HG02798 (cell line): Measurements from ENCODE around the gene MRPL55.
"Not testable (repeated sequence)": the region's sequence is repeated elsewhere in the genome, so short reads cannot be mapped to it uniquely, and the experiment has no call there.

Experiments
- ATAC-seq: cut with Tn5 transposase; IDR thresholded peaks from one replicate; pipeline ENCODE4 v1.9.1; 2021; ENCODE audit warnings: mild to moderate bottlenecking; ENCODE audit not compliant: unreplicated experiment, poor library complexity

The MRPL55 gene

GRCh38 chr1:228125185-228125584, 16.1 kb upstream of the MRPL55 start:
- ATAC-seq = no peak

DNA sequence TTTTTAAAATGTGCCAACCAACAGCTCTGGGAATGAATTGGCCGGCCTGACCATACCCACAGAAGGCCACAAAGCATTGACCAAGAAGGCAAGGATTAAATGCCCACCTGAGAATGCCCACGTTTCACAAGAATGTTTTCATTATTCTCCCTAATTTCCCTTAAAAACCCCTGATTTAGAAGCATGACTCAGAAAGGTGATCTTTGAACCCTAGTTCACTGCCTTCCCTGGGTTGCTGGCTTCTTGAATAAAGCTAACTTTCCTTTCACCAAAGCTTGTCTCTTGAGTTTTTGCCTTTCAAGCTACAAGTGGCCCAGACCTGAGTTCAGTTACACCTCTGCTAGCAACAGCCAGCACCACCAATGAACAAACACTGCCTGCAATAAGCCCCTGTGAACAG, 14.4 kb upstream of the MRPL55 start:
- no peak for ATAC-seq

GRCh38 chr1:228122921-228123441, 13.9 kb upstream of the MRPL55 start:
- ATAC-seq = no peak

DNA sequence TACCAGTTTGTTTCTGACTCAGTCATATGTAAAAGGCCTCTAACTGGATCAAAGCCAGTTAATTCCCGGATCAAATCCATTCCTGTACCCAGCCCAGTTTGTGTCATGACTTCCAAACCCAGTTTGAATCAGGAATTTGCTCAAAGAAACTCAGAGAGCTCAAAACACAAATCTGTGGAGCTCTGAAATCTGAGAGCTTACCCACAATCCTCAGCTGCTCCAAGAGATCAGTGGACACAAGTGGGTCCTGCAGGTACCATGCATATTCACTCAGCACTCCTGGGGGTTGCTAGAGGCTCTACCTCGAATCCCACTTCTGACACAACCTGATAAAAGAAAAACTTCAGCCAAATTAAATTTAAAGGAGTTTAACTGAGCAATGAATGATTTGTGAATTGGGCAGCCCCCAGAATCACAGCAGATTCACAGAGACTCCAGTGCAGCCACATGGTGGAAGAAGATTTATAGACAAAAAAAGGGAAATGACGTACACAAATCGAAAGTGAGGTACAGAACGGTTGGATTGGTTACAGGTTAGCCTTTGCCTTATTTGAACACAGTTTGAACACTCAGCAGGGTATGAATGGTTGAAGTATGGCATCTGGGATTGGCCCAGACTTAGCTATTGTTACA, 11.9 kb upstream of the MRPL55 start:
- no peak for ATAC-seq

- no peak for ATAC-seq
Observed at GRCh38 chr1:228120351-228120750, 11.3 kb upstream of the MRPL55 start.

DNA sequence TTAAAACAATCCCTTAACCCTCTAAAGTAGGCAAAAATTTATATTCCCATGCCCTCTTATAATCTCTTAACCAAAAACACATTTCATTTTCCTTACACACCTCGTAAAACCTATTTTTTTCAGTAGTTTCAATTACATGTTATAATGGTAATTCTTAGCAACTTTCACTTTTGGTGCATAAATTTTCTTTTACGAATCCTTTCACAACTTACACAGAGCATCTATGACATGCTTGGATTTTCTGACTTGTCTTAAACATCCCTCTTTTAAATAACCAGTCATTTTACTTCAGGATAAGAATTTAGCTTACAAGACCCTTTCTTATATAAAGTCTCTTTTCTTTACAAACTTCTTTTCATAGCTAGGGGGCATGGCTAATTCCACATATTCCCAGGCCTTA, 8.9 kb upstream of the MRPL55 start:
- no peak for ATAC-seq

DNA sequence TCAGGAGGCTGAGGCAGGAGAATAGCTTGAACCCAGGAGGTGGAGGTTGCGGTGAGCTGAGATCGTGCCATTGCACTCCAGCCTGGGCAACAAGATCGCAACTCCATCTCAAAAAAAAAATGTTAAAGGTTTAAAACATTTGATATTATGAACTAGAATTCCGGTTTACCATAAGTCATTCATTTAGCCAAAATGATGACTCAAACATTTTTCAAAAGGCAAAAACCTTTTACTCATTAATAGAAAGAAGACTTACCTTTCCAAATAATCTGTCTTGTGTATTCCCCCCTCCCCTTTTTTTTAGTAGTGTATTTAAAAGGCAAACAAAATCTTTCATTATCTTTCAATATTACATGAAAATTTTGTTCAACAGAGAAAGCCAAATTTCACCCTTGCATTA, 8.2 kb upstream of the MRPL55 start:
- no peak for ATAC-seq

DNA sequence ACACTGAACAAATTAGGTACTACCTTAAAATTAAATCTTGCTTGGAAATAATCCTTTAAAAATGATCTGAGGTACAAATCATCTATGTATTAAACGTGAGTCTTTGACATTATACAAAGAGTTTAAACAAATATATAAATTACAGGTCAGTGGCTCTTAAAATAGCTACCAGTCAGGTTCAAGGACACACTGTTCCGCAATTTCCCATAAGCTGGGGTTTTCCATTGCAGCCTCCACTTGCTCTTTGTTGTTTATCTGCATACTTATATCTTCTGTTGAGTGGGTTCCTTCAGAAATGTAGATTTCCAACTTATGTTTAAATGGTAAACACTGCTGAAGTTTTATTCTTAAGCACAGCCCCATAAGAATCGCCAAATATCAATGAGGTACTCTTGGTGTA, 5.7 kb upstream of the MRPL55 start:
- no peak for ATAC-seq

DNA sequence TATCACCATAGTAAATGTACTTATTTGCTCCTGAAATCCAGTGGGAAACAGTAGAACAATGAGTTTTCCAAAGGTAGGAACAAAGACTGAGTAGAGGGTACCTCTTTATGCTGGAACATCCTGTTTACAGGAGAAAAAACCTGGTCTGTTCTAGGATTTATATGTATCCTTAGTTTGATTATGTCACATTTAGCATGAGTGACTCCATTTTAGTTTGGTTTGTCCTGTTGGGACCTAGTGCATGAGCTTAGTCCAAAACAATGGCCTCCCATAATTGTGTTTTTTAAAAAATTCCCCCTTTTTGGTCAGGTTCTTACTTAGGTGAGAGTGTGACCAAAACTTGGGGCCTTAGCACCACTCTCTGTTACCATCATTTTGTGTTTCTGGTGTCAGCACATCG, 3.5 kb upstream of the MRPL55 start:
- no peak for ATAC-seq

DNA sequence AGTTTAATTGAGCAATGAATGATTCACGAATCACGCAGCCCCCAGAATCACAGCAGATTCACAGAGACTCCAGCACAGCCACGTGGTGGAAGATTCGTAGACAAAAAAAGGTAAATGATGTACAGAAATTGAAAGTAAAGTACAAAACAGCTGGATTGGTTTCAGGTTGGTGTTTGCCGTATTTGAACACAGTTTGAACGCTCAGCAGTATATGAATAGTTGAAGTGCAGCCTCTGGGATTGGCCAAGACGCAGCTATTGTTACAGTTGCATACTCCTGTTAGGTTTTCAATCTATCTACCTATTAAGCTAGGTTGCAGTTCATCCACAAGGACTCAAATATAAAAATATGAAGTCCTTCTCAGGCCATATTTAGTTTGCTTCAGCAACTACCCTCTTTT, 3.1 kb upstream of the MRPL55 start:
- no peak for ATAC-seq

GRCh38 chr1:228111315-228111714, 2.2 kb upstream of the MRPL55 start:
- ATAC-seq = not testable (repeated sequence)

DNA sequence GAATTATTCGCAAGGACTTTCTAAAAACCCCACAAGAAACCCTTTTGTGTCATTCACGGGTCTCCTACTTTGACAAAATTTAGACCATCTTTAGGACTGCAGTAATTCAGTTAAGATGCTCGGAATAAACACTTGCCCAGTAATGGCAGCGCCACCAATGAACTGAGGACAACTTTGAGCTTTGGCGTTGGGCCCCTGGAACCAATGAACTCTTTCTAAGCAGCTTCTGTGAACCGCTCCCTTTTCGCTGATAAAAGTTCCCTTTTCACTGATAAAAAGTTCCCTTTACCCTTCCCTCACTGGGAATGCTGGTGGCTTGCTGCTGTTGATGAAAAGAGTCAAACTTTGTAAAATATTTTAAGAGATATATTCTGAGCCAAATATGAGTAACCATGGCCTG, 1.5 kb upstream of the MRPL55 start:
- ATAC-seq = no peak

DNA sequence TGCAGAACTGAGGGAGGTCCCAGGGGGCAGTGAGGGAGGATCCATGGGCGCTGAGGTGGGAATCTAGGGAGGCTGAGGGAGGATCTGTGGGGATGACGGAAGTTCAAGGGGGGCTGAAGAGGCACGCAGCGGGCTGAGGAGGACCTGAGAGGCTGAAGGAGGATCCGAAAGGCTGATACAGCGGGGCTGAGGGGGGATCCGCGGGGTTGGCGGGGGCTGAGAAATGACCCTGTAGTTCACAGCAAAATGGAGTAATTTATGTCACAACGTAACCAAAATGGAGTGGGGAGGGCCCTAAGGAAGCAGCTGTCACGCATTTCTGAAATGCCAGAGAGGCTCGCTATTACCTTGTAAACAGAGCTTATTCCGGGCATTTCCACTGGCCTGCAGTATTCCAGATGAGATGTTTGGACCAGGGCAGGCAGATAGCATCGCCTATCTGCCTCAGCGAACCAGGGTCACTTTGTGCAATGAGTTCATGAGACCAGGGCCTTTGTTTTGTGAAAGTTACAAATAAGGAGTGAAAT, 926 bp upstream of the MRPL55 start:
- peak; percentile 4 for ATAC-seq

DNA sequence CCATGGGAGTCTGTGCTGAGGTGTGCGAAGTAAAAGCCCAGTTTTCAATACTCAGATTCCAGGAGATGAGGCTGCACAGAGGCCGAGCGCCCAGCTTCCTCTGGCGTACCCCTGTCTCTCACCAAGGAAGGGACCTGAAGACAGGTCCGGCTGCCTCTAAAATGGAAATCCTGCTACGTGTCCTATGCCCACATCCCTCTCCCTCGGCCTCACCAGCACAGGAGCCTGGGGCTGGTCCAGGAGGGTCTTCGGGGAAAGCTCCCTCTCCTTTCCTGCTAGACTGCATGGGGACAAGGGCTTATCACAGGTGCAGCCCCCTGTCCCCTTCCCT, 392 bp downstream of the MRPL55 start:
- no peak for ATAC-seq

DNA sequence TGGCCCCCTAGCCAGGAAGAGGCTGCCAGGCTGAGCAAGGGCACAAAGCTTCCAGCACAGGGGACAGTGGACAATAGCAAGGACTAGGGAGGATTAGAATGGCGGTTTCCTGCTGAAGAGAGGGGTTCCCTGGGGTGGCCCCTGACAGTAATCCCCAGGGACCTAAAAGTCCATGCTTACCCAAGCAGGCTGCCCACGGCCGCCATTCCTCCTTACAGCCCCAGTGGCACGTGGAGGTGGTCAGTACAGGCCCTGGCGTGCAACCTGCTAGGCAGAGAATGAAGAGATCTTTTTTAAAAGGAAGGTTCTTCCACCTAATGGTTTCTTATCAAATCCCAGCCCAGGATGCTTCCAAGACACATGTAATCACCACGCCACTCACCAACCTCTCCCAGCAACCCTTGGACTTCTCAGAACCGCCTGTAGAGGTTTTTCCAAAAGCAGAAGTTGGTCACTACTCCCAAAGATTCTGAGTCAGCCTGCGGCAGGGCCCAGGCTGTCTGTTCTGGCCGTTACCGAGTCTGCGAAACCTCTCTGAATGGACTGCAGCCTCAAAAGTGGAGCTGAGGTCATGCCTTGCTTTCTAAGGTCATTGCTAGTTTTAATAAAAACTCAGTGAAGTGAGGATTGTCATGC, 926 bp downstream of the MRPL55 start:
- no peak for ATAC-seq

- ATAC-seq = no peak
Observed at GRCh38 chr1:228107636-228108035, 1.5 kb downstream of the MRPL55 start.

DNA sequence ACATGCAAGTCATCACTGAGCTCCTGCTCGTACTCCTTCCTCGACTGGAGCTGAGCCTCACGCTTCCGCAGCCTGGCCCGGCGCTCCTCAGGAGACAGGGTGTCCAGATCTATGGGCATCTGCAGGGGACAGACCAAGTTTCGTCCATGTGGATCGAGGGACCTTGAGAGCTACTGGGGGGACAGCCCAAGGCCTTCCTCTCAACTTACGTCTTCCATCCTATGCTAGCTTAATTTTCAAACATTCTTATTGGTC, 2.4 kb downstream of the MRPL55 start:
- ATAC-seq = no peak

GRCh38 chr1:228105996-228106799, 2.9 kb downstream of the MRPL55 start:
- no peak for ATAC-seq

DNA sequence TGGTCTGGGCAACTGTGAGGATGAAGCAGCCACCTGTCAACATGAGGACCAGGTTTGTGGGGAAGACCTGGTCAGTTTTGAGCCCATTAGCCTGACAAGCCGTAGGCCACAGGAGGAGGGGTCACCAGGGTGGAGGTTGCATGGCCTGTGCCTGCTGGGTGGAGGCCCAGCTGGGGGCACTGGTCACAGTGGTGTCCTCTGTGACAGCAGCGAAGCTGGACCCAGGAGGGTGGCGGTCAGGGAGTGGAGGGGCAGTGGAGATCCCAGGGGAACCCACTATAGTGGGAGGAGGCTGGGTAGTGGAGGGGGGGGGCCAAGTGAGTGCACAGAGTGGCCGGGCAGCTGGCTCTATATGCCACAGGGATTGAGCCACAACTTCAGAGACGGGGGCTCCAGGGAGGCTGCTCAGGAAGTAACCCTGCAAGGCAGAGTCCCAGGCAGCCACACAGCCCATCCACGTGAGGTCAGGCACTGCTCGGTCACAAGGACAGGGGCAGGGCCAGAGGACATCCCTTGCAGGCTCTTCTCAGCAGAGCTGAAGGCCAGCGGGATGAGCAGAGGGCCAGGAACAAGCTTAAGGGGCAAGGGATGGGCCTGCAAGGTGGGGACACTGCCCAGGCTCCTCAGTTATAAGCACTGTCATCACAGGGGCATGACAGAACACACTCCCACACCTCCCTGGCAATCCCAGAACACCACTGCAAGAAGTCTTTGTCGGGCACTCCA, 3.7 kb downstream of the MRPL55 start:
- ATAC-seq = no peak

DNA sequence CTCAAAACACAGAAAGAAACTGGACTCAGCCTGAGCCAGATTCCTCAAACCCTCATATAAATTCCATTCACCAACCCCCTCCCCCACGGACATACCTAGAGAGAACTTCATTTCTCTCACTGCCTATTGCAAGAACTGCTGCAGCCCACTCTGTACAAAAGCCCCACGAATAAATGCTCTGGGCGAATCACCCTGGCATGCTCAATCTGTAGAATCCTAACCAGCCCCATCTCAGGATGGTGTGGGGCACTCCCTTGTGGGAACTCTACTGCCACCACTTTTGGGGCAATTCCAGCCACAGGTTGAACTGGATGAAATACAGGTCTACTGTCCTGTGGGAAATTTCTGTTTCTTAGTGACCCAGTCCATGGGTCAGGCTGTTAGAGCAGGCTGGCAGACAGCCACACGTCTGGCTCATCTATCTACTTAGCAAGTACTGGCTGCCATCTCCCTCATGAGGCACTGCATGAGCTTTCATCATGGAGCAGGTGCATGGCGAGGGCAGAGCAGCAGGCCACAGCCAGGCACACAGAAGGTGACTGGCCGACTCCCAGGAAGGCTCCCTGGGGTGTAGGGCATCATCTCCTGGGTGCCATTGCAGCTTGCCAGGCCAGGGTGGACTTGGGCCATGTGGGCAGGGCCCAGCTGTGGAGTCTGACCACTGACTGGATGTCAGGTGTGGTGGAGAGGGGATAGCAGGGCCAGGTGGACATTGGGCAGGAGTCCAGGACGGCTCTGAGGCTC, 4.4 kb downstream of the MRPL55 start:
- no peak for ATAC-seq
